A549 (cell line): ENCODE data around the gene SMIM34.
"Not testable (repeated sequence)": the region's sequence is repeated elsewhere in the genome, so short reads cannot be mapped to it uniquely, and the experiment has no call there.

Experiments
- CTCF ChIP-seq: fragments of >200 bp; sonication (Bioruptor Twin); formaldehyde crosslinking; IDR thresholded peaks from 3 replicates; pipeline ENCODE4 v1.5.1; 2016
- EP300 ChIP-seq, 2 experiments: fragments of >200 bp; sonication (Bioruptor Twin); formaldehyde crosslinking; IDR thresholded peaks; 2 replicates in 1 of 2; 3 replicates in 1 of 2; pipeline ENCODE4 v1.6.1; 2016 to 2017
- MAZ ChIP-seq: fragments of 150-350 bp; IDR thresholded peaks from 2 replicates; pipeline ENCODE4 v1.6.1; 2014; ENCODE audit warnings: antibody characterized with exemption, low read depth, low read length, borderline replicate concordance
- RAD21 ChIP-seq, 2 experiments: fragments of >200 bp in 1 of 2; sonication (Bioruptor Twin) in 1 of 2; formaldehyde crosslinking in 1 of 2; IDR thresholded peaks in 1 of 2; conservative IDR thresholded peaks in 1 of 2; 2 replicates in 1 of 2; 3 replicates in 1 of 2; pipeline ENCODE4 v1.6.1; 2012 to 2018; ENCODE audit warnings: inconsistent platforms in 1 of 2
- REST ChIP-seq: fragments of 200-600 bp; sonication (generic); IDR thresholded peaks from 2 replicates; pipeline ENCODE4 v1.6.1; 2016; ENCODE audit warnings: antibody characterized with exemption, mild to moderate bottlenecking, moderate library complexity
- RFX5 ChIP-seq: fragments of 450-650 bp; IDR thresholded peaks from 2 replicates; pipeline ENCODE4 v1.7.1; 2014; ENCODE audit warnings: antibody characterized with exemption, mild to moderate bottlenecking, moderate library complexity
- TP53 ChIP-seq: fragments of 250-450 bp; sonication (Bioruptor Pico); IDR thresholded peaks from 2 replicates; pipeline ENCODE4 v1.5.0; 2021; ENCODE audit warnings: mild to moderate bottlenecking, moderate library complexity

GRCh38 chr21:34459426-34459825, 35.7 kb upstream of the SMIM34 start:
- not testable (repeated sequence) for TF ChIP-seq EP300 (IDR thresholded peaks at IDR 0.05); TP53 (CRISPR knock-in tag); MAZ; RFX5; CTCF; REST; RAD21 (conservative IDR thresholded peaks at IDR 0.05 in 1 of 2, IDR thresholded peaks at IDR 0.05 in 1 of 2)
